Prostate gland (tissue), 2 donors: ENCODE measurements around the gene FAM181A.

Source experiments
- POLR2A ChIP-seq: fragments of 450-650 bp; IDR thresholded peaks from one replicate; pipeline ENCODE4 v1.6.1; 2016; ENCODE audit warnings: antibody characterized with exemption, mild to moderate bottlenecking
- TF ChIP-seq, protein P1 (sequence below), 4 experiments: fragments of 200-600 bp in 2 of 4; fragments of 450-650 bp in 2 of 4; sonication (generic) in 2 of 4; IDR thresholded peaks; 1 replicate in 3 of 4; 2 replicates in 1 of 4; pipeline ENCODE4 v1.5.1; 2016 to 2019; ENCODE audit warnings: antibody characterized with exemption in 4 of 4, mild to moderate bottlenecking in 2 of 4, moderate library complexity in 2 of 4

DNA sequence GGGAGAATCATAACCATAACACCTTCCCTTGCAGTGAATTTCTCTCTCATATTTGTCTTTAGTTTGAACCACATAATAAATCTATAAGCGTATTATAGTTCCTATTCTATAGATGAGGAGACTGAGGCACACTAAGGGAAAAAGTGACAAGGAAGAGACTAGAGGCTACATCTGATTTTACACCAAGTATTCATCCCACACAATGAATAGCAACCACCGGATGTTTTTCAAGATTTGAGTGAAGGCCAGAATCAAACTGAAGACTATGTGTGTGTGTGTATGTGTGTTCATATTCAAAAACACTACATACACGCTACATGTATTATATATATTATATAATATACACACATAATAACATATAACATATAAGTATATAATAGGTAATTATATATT is 44.5 kb downstream of the FAM181A start:
- TF ChIP-seq, protein P1, sequence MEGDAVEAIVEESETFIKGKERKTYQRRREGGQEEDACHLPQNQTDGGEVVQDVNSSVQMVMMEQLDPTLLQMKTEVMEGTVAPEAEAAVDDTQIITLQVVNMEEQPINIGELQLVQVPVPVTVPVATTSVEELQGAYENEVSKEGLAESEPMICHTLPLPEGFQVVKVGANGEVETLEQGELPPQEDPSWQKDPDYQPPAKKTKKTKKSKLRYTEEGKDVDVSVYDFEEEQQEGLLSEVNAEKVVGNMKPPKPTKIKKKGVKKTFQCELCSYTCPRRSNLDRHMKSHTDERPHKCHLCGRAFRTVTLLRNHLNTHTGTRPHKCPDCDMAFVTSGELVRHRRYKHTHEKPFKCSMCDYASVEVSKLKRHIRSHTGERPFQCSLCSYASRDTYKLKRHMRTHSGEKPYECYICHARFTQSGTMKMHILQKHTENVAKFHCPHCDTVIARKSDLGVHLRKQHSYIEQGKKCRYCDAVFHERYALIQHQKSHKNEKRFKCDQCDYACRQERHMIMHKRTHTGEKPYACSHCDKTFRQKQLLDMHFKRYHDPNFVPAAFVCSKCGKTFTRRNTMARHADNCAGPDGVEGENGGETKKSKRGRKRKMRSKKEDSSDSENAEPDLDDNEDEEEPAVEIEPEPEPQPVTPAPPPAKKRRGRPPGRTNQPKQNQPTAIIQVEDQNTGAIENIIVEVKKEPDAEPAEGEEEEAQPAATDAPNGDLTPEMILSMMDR (IDR thresholded peaks at IDR 0.05), result no peak
- no peak for TF ChIP-seq POLR2A
